ENCODE data around the gene SLCO1C1.

- TF ChIP-seq CTCF (IDR thresholded peaks at IDR 0.05) (no peak), EZH2 (IDR thresholded peaks at IDR 0.05; ENCODE audit: borderline replicate concordance, insufficient read depth, low read depth, low read length, poor library complexity, severe bottlenecking) (no peak)
These were observed 37.6 kb upstream of the SLCO1C1 start for GRCh38 chr12:20657496-20657895.

Data from B cell (primary cell).